Measurements from ENCODE around the gene ARMC8.

GRCh38 chr3:138254216-138254615, 67.1 kb downstream of the ARMC8 start:
- TF ChIP-seq, protein P1, sequence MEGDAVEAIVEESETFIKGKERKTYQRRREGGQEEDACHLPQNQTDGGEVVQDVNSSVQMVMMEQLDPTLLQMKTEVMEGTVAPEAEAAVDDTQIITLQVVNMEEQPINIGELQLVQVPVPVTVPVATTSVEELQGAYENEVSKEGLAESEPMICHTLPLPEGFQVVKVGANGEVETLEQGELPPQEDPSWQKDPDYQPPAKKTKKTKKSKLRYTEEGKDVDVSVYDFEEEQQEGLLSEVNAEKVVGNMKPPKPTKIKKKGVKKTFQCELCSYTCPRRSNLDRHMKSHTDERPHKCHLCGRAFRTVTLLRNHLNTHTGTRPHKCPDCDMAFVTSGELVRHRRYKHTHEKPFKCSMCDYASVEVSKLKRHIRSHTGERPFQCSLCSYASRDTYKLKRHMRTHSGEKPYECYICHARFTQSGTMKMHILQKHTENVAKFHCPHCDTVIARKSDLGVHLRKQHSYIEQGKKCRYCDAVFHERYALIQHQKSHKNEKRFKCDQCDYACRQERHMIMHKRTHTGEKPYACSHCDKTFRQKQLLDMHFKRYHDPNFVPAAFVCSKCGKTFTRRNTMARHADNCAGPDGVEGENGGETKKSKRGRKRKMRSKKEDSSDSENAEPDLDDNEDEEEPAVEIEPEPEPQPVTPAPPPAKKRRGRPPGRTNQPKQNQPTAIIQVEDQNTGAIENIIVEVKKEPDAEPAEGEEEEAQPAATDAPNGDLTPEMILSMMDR (IDR thresholded peaks at IDR 0.05; ENCODE audit: insufficient read depth, low read depth, low read length) = no peak
- TF ChIP-seq EZH2 (IDR thresholded peaks at IDR 0.05; ENCODE audit: insufficient read depth, low read length) = no peak
